HUES6 (cell line): Measurements from ENCODE around the gene TBC1D5.
"Not testable (repeated sequence)": the region's sequence is repeated elsewhere in the genome, so short reads cannot be mapped to it uniquely, and the experiment has no call there.

Source experiments
- H3K27ac ChIP-seq: 2 replicates; pipeline ENCODE4 v1.7.0; 2013; ENCODE audit warnings: low read depth, mild to moderate bottlenecking, low read length, inconsistent platforms
- H3K27me3 ChIP-seq: 2 replicates; pipeline ENCODE4 v1.6.1; 2013; ENCODE audit warnings: low read length; ENCODE audit not compliant: control insufficient read depth, insufficient read depth
- H3K36me3 ChIP-seq: 2 replicates; pipeline ENCODE4 v1.6.1; 2013; ENCODE audit warnings: low read length; ENCODE audit not compliant: control insufficient read depth, insufficient read depth
- H3K4me1 ChIP-seq: 2 replicates; pipeline ENCODE4 v1.6.1; 2013; ENCODE audit warnings: low read length; ENCODE audit not compliant: control insufficient read depth, insufficient read depth
- H3K4me3 ChIP-seq: 2 replicates; pipeline ENCODE4 v1.5.1; 2013; ENCODE audit warnings: low read depth, low read length
- H3K9ac ChIP-seq: one replicate; pipeline ENCODE4 v1.6.1; 2013; ENCODE audit warnings: mild to moderate bottlenecking, low read length
- H3K9me3 ChIP-seq: 2 replicates; pipeline ENCODE4 v1.6.1; 2013; ENCODE audit warnings: low read depth, low read length; ENCODE audit not compliant: control insufficient read depth, insufficient read depth

Gene TBC1D5

GRCh38 chr3:17404548-17404947 lies 337.9 kb downstream of the TBC1D5 start:
- H3K27me3 ChIP-seq, result peaks cover 2% of the 10 kb centered on the region; the same call in 1 of the 2 replicates
- no peaks in the 10 kb centered on the region for H3K36me3 ChIP-seq
- H3K27ac ChIP-seq, result no peak overlapping the region
- peaks cover 3% of the 10 kb centered on the region; the same call in 1 of the 2 replicates for H3K4me1 ChIP-seq
- H3K9me3 ChIP-seq, result no peaks in the 10 kb centered on the region
- H3K9ac ChIP-seq, result no peak overlapping the region
- H3K4me3 ChIP-seq, result no peak overlapping the region

GRCh38 chr3:17402442-17402841 lies 340.0 kb downstream of the TBC1D5 start:
- no peaks in the 10 kb centered on the region for H3K9me3 ChIP-seq
- H3K4me1 ChIP-seq, result peaks cover 3% of the 10 kb centered on the region; the same call in 1 of the 2 replicates
- no peak overlapping the region for H3K4me3 ChIP-seq
- no peak overlapping the region for H3K9ac ChIP-seq
- no peak overlapping the region for H3K27ac ChIP-seq
- H3K36me3 ChIP-seq, result no peaks in the 10 kb centered on the region
- H3K27me3 ChIP-seq, result peaks cover 2% of the 10 kb centered on the region; the same call in 1 of the 2 replicates

DNA sequence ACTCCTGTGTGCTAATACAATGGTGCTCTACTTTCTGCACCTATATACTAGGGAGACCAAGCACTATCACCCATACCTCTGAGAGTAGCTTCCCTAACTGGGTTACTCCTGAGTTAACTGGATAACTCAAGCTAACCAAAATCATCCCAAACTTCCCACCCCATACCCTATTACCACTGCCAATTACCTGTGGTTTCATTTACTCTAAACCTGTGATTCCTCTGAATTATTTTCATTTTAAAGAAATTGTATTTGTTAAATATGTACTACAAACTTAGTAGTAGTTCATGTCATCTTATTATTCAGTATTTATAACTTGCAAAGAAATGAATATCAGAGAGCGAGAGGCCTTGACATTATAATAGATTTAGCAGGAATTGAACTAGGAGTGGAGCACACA lies 340.5 kb downstream of the TBC1D5 start:
- Histone ChIP-seq H3K27ac (no peak overlapping the region), H3K27me3 (peaks cover 2% of the 10 kb centered on the region; the same call in 1 of the 2 replicates), H3K4me3 (no peak overlapping the region), H3K9ac (no peak overlapping the region), H3K36me3 (no peaks in the 10 kb centered on the region), H3K9me3 (no peaks in the 10 kb centered on the region), H3K4me1 (peaks cover 3% of the 10 kb centered on the region; the same call in 1 of the 2 replicates)

GRCh38 chr3:17399586-17399985 lies 342.8 kb downstream of the TBC1D5 start:
- Histone ChIP-seq H3K9me3 (no peaks in the 10 kb centered on the region), H3K36me3 (no peaks in the 10 kb centered on the region), H3K27me3 (peaks cover 2% of the 10 kb centered on the region; the same call in 1 of the 2 replicates), H3K4me1 (no peaks in the 10 kb centered on the region), H3K27ac (no peak overlapping the region), H3K4me3 (no peak overlapping the region), H3K9ac (no peak overlapping the region)

DNA sequence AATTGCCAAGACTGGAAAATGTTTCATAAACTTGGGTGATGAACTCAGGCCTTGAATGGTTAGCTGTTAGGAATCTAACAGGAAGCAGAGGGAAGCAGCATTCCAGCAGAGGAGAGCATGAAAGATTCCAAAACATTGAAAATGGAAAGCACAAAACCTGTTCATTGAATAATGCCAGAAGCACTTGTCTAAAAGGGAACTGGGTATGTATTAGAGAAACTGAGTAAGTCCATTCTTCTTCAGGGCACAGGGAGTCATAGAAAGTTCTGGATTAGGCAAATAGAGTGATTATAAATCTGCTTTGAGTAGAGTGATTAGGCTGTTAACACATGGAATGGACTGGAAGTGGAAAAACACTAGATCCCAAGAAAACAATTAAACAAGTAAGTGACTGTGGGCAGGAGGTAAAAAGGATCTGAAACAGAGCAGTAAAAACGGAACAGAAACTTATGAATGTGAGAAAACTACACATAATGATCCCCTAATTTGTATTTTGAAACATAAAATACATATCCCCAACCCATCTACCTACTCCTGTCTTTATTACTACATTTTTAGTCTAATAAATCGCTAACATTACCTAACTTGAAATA lies 343.4 kb downstream of the TBC1D5 start:
- no peaks in the 10 kb centered on the region for H3K9me3 ChIP-seq
- H3K9ac ChIP-seq, result no peak overlapping the region
- H3K27me3 ChIP-seq, result peaks cover 2% of the 10 kb centered on the region; the same call in 1 of the 2 replicates
- no peaks in the 10 kb centered on the region for H3K36me3 ChIP-seq
- H3K27ac ChIP-seq, result no peak overlapping the region
- H3K4me3 ChIP-seq, result no peak overlapping the region
- no peaks in the 10 kb centered on the region for H3K4me1 ChIP-seq

DNA sequence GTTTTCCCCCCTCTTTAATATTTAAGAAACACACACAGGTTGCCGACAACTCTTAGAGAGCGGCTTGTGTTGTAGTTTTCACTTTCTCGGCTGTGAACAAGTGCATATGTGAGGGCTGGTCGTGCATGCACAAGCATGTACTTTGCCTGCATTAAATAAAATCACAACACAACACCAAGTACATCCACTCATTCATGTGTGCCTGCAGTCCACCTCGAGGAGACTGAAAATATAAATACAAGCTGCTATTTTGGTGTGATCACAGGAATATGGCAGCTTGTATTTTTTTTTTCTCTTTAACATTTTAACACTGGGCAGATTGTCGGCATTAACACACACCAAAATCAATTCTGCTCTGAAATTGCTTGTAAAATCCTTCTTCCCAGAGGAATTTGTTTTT lies 346.4 kb downstream of the TBC1D5 start:
- H3K4me1 ChIP-seq, result no peaks in the 10 kb centered on the region
- H3K36me3 ChIP-seq, result no peaks in the 10 kb centered on the region
- no peaks in the 10 kb centered on the region for H3K27me3 ChIP-seq
- H3K4me3 ChIP-seq, result no peak overlapping the region
- H3K9me3 ChIP-seq, result no peaks in the 10 kb centered on the region
- H3K9ac ChIP-seq, result no peak overlapping the region
- H3K27ac ChIP-seq, result no peak overlapping the region

DNA sequence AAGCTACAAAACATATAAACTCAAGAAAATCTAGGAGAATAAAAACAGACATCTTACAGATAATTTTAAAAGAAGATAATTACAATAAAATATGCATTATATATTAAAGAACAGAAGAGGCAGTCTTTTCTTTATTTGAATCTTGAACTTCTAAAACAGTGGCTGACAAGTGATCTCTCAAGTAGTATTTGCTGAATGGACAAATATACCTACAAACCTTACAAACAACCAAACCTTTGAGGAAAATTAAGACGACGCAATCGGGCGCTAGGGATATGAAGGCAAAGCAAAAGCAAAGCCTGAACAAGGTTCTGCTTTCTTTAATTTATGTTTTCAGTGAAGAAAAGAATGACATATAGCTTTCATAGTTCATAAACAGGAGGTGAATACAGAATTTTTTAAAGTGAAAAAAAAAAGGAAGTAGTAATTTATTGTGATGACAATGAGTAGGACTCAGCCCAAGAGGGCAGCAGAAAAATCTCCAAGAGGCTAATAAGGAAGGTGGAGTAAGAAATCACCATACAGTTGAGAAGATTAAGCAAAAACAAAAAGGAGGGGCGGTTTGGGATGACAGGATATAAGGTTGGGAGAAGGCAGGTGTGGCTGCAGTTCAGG lies 347.8 kb downstream of the TBC1D5 start:
- Histone ChIP-seq H3K4me3 (no peak overlapping the region), H3K9ac (no peak overlapping the region), H3K36me3 (no peaks in the 10 kb centered on the region), H3K27ac (no peak overlapping the region), H3K27me3 (no peaks in the 10 kb centered on the region), H3K9me3 (no peaks in the 10 kb centered on the region), H3K4me1 (no peaks in the 10 kb centered on the region)

GRCh38 chr3:17392516-17392915 lies 349.9 kb downstream of the TBC1D5 start:
- H3K36me3 ChIP-seq, H3K4me3 ChIP-seq, H3K4me1 ChIP-seq, H3K9ac ChIP-seq, H3K9me3 ChIP-seq, H3K27me3 ChIP-seq, H3K27ac ChIP-seq: not testable (repeated sequence)

GRCh38 chr3:17390785-17391184 lies 351.6 kb downstream of the TBC1D5 start:
- H3K27ac ChIP-seq, result no peak overlapping the region
- H3K4me3 ChIP-seq, result no peak overlapping the region
- H3K36me3 ChIP-seq, result no peaks in the 10 kb centered on the region
- no peaks in the 10 kb centered on the region for H3K4me1 ChIP-seq
- no peak overlapping the region for H3K9ac ChIP-seq
- H3K9me3 ChIP-seq, result no peaks in the 10 kb centered on the region
- H3K27me3 ChIP-seq, result no peaks in the 10 kb centered on the region

DNA sequence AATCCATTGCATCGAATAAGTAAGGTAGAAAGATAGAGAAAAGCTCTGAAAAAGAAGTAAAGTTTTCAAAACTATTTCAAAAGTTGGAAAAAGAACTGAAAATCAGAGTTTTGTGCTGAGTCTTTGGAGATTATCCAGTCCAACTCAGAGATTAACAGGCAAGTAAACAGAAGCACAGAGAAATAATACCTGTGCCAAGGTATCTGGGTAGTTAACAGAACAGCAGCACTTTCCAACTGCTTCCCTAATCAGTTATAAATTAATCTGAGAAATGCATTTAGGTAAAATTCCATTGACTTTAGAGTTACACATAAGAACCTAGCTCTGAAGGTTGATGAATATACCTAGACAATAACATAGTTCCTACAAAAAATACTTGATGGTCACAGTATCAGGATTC lies 355.3 kb downstream of the TBC1D5 start:
- H3K9ac ChIP-seq, result no peak overlapping the region
- no peaks in the 10 kb centered on the region for H3K9me3 ChIP-seq
- H3K4me1 ChIP-seq, result no peaks in the 10 kb centered on the region
- H3K36me3 ChIP-seq, result no peaks in the 10 kb centered on the region
- no peaks in the 10 kb centered on the region for H3K27me3 ChIP-seq
- H3K4me3 ChIP-seq, result no peak overlapping the region
- H3K27ac ChIP-seq, result no peak overlapping the region

GRCh38 chr3:17386432-17386831 lies 356.0 kb downstream of the TBC1D5 start:
- no peaks in the 10 kb centered on the region for H3K36me3 ChIP-seq
- no peaks in the 10 kb centered on the region for H3K27me3 ChIP-seq
- no peak overlapping the region for H3K9ac ChIP-seq
- no peaks in the 10 kb centered on the region for H3K9me3 ChIP-seq
- H3K27ac ChIP-seq, result no peak overlapping the region
- no peak overlapping the region for H3K4me3 ChIP-seq
- no peaks in the 10 kb centered on the region for H3K4me1 ChIP-seq
